GM23338 (cell line): ENCODE results near the gene BCL2L13. TPM values are rescaled to one million over a fixed set of nuclear protein-coding genes. Genes with fewer than 3 reads are reported as not detected.

Source experiments
- CREB1 ChIP-seq: fragments of 250-450 bp; sonication (Bioruptor Pico); IDR thresholded peaks from 2 replicates; pipeline ENCODE4 v1.5.0; 2020; ENCODE audit warnings: low read depth, mild to moderate bottlenecking, moderate library complexity
- EZH2 ChIP-seq: fragments of 200-600 bp; sonication (generic); IDR thresholded peaks from one replicate; pipeline ENCODE4 v1.8.0; 2017; ENCODE audit warnings: antibody characterized with exemption, mild to moderate bottlenecking, low read depth; ENCODE audit not compliant: unreplicated experiment
- JUNB ChIP-seq: IDR thresholded peaks from one replicate; pipeline ENCODE4 v1.6.1; 2016; ENCODE audit warnings: antibody characterized with exemption; ENCODE audit not compliant: unreplicated experiment
- NANOG ChIP-seq: IDR thresholded peaks from 2 replicates; pipeline ENCODE4 v1.6.1; 2016; ENCODE audit warnings: antibody characterized with exemption, borderline replicate concordance
- polyA plus RNA-seq: library from polyadenylated mRNA; unstranded; fragments of >200 nt; fragmentation: Nextera tagmentation; extraction: Ambion mirVana; gene quantifications from 2 replicates; pipeline ENCODE4 v1.2.1, GENCODE V29; 2016
- total RNA-seq: library from RNA; depleted of rRNA; stranded (reverse); fragments of >200 nt; shearing (Covaris generic); gene quantifications from 2 replicates; pipeline ENCODE4 v1.2.3, GENCODE V29; 2014
- TF ChIP-seq, protein P1 (sequence below): fragments of 250-450 bp; sonication (Bioruptor Pico); IDR thresholded peaks from 2 replicates; pipeline ENCODE4 v1.5.0; 2020; ENCODE audit warnings: mild to moderate bottlenecking, moderate library complexity
- TF ChIP-seq, protein P2 (sequence below): IDR thresholded peaks from 2 replicates; pipeline ENCODE4 v1.6.1; 2016; ENCODE audit warnings: antibody characterized with exemption
- TF ChIP-seq, protein P3 (sequence below): IDR thresholded peaks from one replicate; pipeline ENCODE4 v1.6.1; 2018; ENCODE audit warnings: antibody characterized with exemption; ENCODE audit not compliant: unreplicated experiment

The BCL2L13 gene
- total and polyA plus RNA-seq, 2 experiments from 2014 or later = 22.4 to 32.3 TPM

DNA sequence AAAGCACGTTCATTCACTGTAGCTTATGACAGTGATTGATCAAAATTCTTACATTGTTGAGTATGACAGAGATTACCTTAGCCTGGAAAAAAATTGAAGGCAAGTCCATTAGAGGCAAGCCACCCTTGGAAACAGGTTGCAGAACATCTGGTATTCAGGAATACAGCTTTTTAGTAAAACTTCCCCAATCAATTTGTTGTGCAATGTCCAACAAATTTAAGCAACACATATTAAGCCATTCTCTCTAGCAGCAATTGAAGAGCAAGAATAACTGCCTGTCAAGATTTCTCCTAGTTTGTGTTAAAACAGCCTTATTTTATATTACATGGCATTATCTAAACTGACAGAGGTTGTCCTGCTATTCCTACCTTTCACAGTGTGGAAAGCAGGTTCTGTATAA is 37.0 kb downstream of the BCL2L13 start (continued):
- TF ChIP-seq, protein P1, sequence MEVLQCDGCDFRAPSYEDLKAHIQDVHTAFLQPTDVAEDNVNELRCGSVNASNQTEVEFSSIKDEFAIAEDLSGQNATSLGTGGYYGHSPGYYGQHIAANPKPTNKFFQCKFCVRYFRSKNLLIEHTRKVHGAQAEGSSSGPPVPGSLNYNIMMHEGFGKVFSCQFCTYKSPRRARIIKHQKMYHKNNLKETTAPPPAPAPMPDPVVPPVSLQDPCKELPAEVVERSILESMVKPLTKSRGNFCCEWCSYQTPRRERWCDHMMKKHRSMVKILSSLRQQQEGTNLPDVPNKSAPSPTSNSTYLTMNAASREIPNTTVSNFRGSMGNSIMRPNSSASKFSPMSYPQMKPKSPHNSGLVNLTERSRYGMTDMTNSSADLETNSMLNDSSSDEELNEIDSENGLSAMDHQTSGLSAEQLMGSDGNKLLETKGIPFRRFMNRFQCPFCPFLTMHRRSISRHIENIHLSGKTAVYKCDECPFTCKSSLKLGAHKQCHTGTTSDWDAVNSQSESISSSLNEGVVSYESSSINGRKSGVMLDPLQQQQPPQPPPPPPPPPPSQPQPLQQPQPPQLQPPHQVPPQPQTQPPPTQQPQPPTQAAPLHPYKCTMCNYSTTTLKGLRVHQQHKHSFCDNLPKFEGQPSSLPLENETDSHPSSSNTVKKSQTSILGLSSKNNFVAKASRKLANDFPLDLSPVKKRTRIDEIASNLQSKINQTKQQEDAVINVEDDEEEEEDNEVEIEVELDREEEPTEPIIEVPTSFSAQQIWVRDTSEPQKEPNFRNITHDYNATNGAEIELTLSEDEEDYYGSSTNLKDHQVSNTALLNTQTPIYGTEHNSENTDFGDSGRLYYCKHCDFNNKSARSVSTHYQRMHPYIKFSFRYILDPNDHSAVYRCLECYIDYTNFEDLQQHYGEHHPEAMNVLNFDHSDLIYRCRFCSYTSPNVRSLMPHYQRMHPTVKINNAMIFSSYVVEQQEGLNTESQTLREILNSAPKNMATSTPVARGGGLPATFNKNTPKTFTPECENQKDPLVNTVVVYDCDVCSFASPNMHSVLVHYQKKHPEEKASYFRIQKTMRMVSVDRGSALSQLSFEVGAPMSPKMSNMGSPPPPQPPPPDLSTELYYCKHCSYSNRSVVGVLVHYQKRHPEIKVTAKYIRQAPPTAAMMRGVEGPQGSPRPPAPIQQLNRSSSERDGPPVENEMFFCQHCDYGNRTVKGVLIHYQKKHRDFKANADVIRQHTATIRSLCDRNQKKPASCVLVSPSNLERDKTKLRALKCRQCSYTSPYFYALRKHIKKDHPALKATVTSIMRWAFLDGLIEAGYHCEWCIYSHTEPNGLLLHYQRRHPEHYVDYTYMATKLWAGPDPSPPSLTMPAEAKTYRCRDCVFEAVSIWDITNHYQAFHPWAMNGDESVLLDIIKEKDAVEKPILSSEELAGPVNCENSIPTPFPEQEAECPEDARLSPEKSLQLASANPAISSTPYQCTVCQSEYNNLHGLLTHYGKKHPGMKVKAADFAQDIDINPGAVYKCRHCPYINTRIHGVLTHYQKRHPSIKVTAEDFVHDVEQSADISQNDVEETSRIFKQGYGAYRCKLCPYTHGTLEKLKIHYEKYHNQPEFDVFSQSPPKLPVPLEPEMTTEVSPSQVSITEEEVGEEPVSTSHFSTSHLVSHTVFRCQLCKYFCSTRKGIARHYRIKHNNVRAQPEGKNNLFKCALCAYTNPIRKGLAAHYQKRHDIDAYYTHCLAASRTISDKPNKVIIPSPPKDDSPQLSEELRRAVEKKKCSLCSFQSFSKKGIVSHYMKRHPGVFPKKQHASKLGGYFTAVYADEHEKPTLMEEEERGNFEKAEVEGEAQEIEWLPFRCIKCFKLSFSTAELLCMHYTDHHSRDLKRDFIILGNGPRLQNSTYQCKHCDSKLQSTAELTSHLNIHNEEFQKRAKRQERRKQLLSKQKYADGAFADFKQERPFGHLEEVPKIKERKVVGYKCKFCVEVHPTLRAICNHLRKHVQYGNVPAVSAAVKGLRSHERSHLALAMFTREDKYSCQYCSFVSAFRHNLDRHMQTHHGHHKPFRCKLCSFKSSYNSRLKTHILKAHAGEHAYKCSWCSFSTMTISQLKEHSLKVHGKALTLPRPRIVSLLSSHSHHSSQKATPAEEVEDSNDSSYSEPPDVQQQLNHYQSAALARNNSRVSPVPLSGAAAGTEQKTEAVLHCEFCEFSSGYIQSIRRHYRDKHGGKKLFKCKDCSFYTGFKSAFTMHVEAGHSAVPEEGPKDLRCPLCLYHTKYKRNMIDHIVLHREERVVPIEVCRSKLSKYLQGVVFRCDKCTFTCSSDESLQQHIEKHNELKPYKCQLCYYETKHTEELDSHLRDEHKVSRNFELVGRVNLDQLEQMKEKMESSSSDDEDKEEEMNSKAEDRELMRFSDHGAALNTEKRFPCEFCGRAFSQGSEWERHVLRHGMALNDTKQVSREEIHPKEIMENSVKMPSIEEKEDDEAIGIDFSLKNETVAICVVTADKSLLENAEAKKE (CRISPR knock-in tag) = no peak
- TF ChIP-seq EZH2 = no peak
- TF ChIP-seq CREB1 = no peak
- no peak for TF ChIP-seq NANOG
- no peak for TF ChIP-seq JUNB
- TF ChIP-seq, protein P2, sequence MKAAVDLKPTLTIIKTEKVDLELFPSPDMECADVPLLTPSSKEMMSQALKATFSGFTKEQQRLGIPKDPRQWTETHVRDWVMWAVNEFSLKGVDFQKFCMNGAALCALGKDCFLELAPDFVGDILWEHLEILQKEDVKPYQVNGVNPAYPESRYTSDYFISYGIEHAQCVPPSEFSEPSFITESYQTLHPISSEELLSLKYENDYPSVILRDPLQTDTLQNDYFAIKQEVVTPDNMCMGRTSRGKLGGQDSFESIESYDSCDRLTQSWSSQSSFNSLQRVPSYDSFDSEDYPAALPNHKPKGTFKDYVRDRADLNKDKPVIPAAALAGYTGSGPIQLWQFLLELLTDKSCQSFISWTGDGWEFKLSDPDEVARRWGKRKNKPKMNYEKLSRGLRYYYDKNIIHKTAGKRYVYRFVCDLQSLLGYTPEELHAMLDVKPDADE = no peak
- TF ChIP-seq, protein P3, sequence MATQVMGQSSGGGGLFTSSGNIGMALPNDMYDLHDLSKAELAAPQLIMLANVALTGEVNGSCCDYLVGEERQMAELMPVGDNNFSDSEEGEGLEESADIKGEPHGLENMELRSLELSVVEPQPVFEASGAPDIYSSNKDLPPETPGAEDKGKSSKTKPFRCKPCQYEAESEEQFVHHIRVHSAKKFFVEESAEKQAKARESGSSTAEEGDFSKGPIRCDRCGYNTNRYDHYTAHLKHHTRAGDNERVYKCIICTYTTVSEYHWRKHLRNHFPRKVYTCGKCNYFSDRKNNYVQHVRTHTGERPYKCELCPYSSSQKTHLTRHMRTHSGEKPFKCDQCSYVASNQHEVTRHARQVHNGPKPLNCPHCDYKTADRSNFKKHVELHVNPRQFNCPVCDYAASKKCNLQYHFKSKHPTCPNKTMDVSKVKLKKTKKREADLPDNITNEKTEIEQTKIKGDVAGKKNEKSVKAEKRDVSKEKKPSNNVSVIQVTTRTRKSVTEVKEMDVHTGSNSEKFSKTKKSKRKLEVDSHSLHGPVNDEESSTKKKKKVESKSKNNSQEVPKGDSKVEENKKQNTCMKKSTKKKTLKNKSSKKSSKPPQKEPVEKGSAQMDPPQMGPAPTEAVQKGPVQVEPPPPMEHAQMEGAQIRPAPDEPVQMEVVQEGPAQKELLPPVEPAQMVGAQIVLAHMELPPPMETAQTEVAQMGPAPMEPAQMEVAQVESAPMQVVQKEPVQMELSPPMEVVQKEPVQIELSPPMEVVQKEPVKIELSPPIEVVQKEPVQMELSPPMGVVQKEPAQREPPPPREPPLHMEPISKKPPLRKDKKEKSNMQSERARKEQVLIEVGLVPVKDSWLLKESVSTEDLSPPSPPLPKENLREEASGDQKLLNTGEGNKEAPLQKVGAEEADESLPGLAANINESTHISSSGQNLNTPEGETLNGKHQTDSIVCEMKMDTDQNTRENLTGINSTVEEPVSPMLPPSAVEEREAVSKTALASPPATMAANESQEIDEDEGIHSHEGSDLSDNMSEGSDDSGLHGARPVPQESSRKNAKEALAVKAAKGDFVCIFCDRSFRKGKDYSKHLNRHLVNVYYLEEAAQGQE = no peak
